Neural progenitor cell (in vitro differentiated cells): ENCODE results near the gene ACTR5. TPM values are rescaled to one million over a fixed set of nuclear protein-coding genes. Genes with fewer than 3 reads are reported as not detected.

Source experiments
- DNase-seq: peaks from one replicate; pipeline ENCODE4 v3.0.0-alpha.2; 2016; ENCODE audit warnings: low spot score
- H2AFZ ChIP-seq: fragments of 200-600 bp; sonication (generic); replicated peaks from 2 replicates; pipeline ENCODE4 v1.6.1; 2016; ENCODE audit warnings: antibody characterized with exemption
- H3F3A ChIP-seq: fragments of 200-600 bp; sonication (generic); 2 replicates; pipeline ENCODE4 v1.6.1; 2016; ENCODE audit warnings: antibody characterized with exemption, low read depth
- H3K27ac ChIP-seq: fragments of 200-600 bp; sonication (generic); 2 replicates; pipeline ENCODE4 v1.5.1; 2016; ENCODE audit warnings: mild to moderate bottlenecking
- H3K27me3 ChIP-seq: fragments of 200-600 bp; sonication (generic); 2 replicates; pipeline ENCODE4 v1.6.1; 2016; ENCODE audit warnings: mild to moderate bottlenecking, moderate library complexity
- H3K36me3 ChIP-seq: fragments of 200-600 bp; sonication (generic); 2 replicates; pipeline ENCODE4 v1.5.1; 2016
- H3K4me1 ChIP-seq: fragments of 200-600 bp; sonication (generic); 2 replicates; pipeline ENCODE4 v1.6.1; 2016; ENCODE audit warnings: mixed run types
- H3K4me2 ChIP-seq: fragments of 200-600 bp; sonication (generic); 2 replicates; pipeline ENCODE4 v1.6.1; 2016
- H3K4me3 ChIP-seq: fragments of 200-600 bp; sonication (generic); 2 replicates; pipeline ENCODE4 v1.5.1; 2016
- H3K79me2 ChIP-seq: fragments of 200-600 bp; sonication (generic); 2 replicates; pipeline ENCODE4 v1.6.1; 2016; ENCODE audit warnings: low read depth
- H3K9ac ChIP-seq: fragments of 200-600 bp; sonication (generic); 2 replicates; pipeline ENCODE4 v1.6.1; 2016
- H3K9me3 ChIP-seq: fragments of 200-600 bp; sonication (generic); 2 replicates; pipeline ENCODE4 v1.5.1; 2016; ENCODE audit warnings: low read depth
- H4K20me1 ChIP-seq: fragments of 200-600 bp; sonication (generic); 2 replicates; pipeline ENCODE4 v1.6.1; 2016; ENCODE audit warnings: low read depth
- H3K27ac Mint-ChIP-seq: 3 replicates; pipeline ENCODE4 v1.8.0; 2021; ENCODE audit warnings: mixed read lengths
- H3K27me3 Mint-ChIP-seq: 2 replicates; pipeline ENCODE4 v1.8.0; 2022; ENCODE audit warnings: low read depth, mild to moderate bottlenecking, inconsistent platforms, moderate library complexity, mixed read lengths; ENCODE audit not compliant: insufficient read depth
- H3K36me3 Mint-ChIP-seq: 3 replicates; pipeline ENCODE4 v1.8.0; 2021; ENCODE audit warnings: mixed read lengths
- H3K4me1 Mint-ChIP-seq: 3 replicates; pipeline ENCODE4 v1.8.0; 2021; ENCODE audit warnings: mixed read lengths
- H3K4me3 Mint-ChIP-seq: 3 replicates; pipeline ENCODE4 v1.8.0; 2021; ENCODE audit warnings: mild to moderate bottlenecking, moderate library complexity, mixed read lengths
- H3K9me3 Mint-ChIP-seq: 3 replicates; pipeline ENCODE4 v1.8.0; 2020; ENCODE audit warnings: mixed read lengths
- EZH2 ChIP-seq: fragments of 200-600 bp; sonication (generic); IDR thresholded peaks from 2 replicates; pipeline ENCODE4 v1.6.1; 2017; ENCODE audit warnings: antibody characterized with exemption, mild to moderate bottlenecking, moderate library complexity
- EZH2phosphoT487 ChIP-seq: fragments of 200-600 bp; sonication (generic); IDR thresholded peaks from 2 replicates; pipeline ENCODE4 v1.6.1; 2017; ENCODE audit warnings: antibody characterized with exemption
- total RNA-seq: library from RNA; depleted of rRNA; stranded (reverse); fragments of >200 nt; gene quantifications from 2 replicates; pipeline ENCODE4 v1.2.3, GENCODE V29; 2015; ENCODE audit warnings: low replicate concordance
- TF ChIP-seq, protein P1 (sequence below): fragments of 200-600 bp; sonication (generic); IDR thresholded peaks from 2 replicates; pipeline ENCODE4 v1.5.1; 2017; ENCODE audit warnings: antibody characterized with exemption, mild to moderate bottlenecking

ACTR5 gene
- total RNA-seq, 1 donor from 2014 or later = 9.2 TPM

DNA sequence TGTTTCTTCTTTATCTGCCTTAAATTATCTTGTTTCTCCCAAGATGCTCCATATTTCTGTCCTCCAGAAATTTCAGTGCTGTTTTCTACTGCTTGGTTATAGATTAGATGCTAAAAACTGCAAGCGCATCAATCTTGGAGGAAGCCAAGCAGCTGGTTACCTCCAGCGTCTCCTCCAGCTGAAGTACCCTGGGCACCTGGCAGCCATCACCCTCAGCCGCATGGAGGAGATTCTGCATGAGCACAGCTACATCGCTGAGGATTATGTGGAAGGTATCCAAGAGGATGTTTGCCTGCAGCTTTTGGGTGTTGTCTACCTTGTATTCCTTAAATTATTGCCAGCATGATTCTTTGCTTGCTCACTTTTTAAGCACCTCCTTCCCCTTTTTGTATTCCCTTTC is 3.8 kb downstream of the ACTR5 start:
- Histone ChIP-seq H2AFZ (no peak overlapping the region), H3K27ac (no peak overlapping the region), H3K27me3 (peaks cover 14% of the 10 kb centered on the region), H3K4me1 (no peaks in the 10 kb centered on the region), H4K20me1 (peaks cover 16% of the 10 kb centered on the region), H3K36me3 (peaks cover 6% of the 10 kb centered on the region), H3K79me2 (peaks cover 13% of the 10 kb centered on the region), H3K9ac (no peak overlapping the region), H3K9me3 (no peaks in the 10 kb centered on the region), H3K4me2 (no peak overlapping the region), H3K4me3 (no peak overlapping the region), H3F3A (peaks cover 8% of the 10 kb centered on the region)
- Mint-ChIP-seq H3K9me3 (no peaks in the 10 kb centered on the region), H3K36me3 (peaks cover 13% of the 10 kb centered on the region), H3K27ac (no peak overlapping the region), H3K4me1 (peaks cover 17% of the 10 kb centered on the region), H3K4me3 (no peak overlapping the region), H3K27me3 (peaks cover 6% of the 10 kb centered on the region)
- no peak for DNase-seq
- no peak for TF ChIP-seq EZH2phosphoT487
- TF ChIP-seq EZH2 = no peak
- TF ChIP-seq, protein P1, sequence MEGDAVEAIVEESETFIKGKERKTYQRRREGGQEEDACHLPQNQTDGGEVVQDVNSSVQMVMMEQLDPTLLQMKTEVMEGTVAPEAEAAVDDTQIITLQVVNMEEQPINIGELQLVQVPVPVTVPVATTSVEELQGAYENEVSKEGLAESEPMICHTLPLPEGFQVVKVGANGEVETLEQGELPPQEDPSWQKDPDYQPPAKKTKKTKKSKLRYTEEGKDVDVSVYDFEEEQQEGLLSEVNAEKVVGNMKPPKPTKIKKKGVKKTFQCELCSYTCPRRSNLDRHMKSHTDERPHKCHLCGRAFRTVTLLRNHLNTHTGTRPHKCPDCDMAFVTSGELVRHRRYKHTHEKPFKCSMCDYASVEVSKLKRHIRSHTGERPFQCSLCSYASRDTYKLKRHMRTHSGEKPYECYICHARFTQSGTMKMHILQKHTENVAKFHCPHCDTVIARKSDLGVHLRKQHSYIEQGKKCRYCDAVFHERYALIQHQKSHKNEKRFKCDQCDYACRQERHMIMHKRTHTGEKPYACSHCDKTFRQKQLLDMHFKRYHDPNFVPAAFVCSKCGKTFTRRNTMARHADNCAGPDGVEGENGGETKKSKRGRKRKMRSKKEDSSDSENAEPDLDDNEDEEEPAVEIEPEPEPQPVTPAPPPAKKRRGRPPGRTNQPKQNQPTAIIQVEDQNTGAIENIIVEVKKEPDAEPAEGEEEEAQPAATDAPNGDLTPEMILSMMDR = no peak

- no peak for DNase-seq
- no peaks in the 10 kb centered on the region for H3K27me3 Mint-ChIP-seq
- H3K9me3 Mint-ChIP-seq = no peaks in the 10 kb centered on the region
- Histone ChIP-seq H2AFZ (no peak overlapping the region), H3K4me3 (no peak overlapping the region), H3K27me3 (no peaks in the 10 kb centered on the region), H3K9ac (no peak overlapping the region), H3K9me3 (no peaks in the 10 kb centered on the region), H3F3A (peaks cover 8% of the 10 kb centered on the region), H3K79me2 (peaks cover 4% of the 10 kb centered on the region), H3K27ac (no peak overlapping the region), H3K4me1 (no peaks in the 10 kb centered on the region), H4K20me1 (peaks cover 15% of the 10 kb centered on the region), H3K36me3 (peaks cover 6% of the 10 kb centered on the region), H3K4me2 (no peak overlapping the region)
- no peak overlapping the region for H3K4me3 Mint-ChIP-seq
- H3K27ac Mint-ChIP-seq = no peak overlapping the region
- TF ChIP-seq, protein P1 = no peak
- no peak for TF ChIP-seq EZH2phosphoT487
- TF ChIP-seq EZH2 = no peak
- peaks cover 18% of the 10 kb centered on the region for H3K36me3 Mint-ChIP-seq
- peaks cover 2% of the 10 kb centered on the region for H3K4me1 Mint-ChIP-seq
Measured at GRCh38 chr20:38754924-38755323, 6.7 kb downstream of the ACTR5 start.

GRCh38 chr20:38755324-38755910 is 7.2 kb downstream of the ACTR5 start:
- Histone ChIP-seq H3K4me1 (no peaks in the 10 kb centered on the region), H3K36me3 (peaks cover 6% of the 10 kb centered on the region)
- peaks cover 23% of the 10 kb centered on the region for H3K36me3 Mint-ChIP-seq

More at GRCh38 chr20:38755324-38755910, 7.2 kb downstream of the ACTR5 start:
- Histone ChIP-seq H3K9ac (no peak overlapping the region), H3K27ac (no peak overlapping the region), H4K20me1 (peaks cover 12% of the 10 kb centered on the region), H2AFZ (no peak overlapping the region), H3K79me2 (no peaks in the 10 kb centered on the region), H3K9me3 (no peaks in the 10 kb centered on the region), H3F3A (peaks cover 8% of the 10 kb centered on the region), H3K27me3 (no peaks in the 10 kb centered on the region), H3K4me3 (no peak overlapping the region), H3K4me2 (no peak overlapping the region)
- H3K27me3 Mint-ChIP-seq = no peaks in the 10 kb centered on the region
- H3K27ac Mint-ChIP-seq = no peak overlapping the region
- TF ChIP-seq EZH2 (no peak), EZH2phosphoT487 (no peak)
- TF ChIP-seq, protein P1 = no peak
- no peak overlapping the region for H3K4me3 Mint-ChIP-seq
- H3K4me1 Mint-ChIP-seq = no peaks in the 10 kb centered on the region
- no peaks in the 10 kb centered on the region for H3K9me3 Mint-ChIP-seq
- DNase-seq = no peak
